Measurements from ENCODE around the gene PURB.

Gene PURB

GRCh38 chr7:44883961-44884620 is 1.2 kb downstream of the PURB start:
- no peak for DNase-seq (ENCODE audit: extremely low read depth, low read depth)
- TF ChIP-seq CTCF (IDR thresholded peaks at IDR 0.05; ENCODE audit: low read depth, low read length, missing control alignments) = no peak
- peak overlapping the region; percentile 76 for H3K4me3 ChIP-seq (replicated peaks; ENCODE audit: low read depth, low read length)

GRCh38 chr7:44882899-44883298 is 2.4 kb downstream of the PURB start:
- peak overlapping the region; percentile 76 for H3K4me3 ChIP-seq (replicated peaks; ENCODE audit: low read depth, low read length)
- no peak for DNase-seq (ENCODE audit: extremely low read depth, low read depth)
- TF ChIP-seq CTCF (IDR thresholded peaks at IDR 0.05; ENCODE audit: low read depth, low read length, missing control alignments) = no peak

- peak overlapping the region; percentile 76 for H3K4me3 ChIP-seq (replicated peaks; ENCODE audit: low read depth, low read length)
- peak; percentile 36 for DNase-seq (ENCODE audit: extremely low read depth, low read depth)
- TF ChIP-seq CTCF (IDR thresholded peaks at IDR 0.05; ENCODE audit: low read depth, low read length, missing control alignments) = no peak
Observed at GRCh38 chr7:44881610-44882009, 3.7 kb downstream of the PURB start.

GRCh38 chr7:44881066-44881600 is 4.2 kb downstream of the PURB start:
- TF ChIP-seq CTCF (IDR thresholded peaks at IDR 0.05; ENCODE audit: low read depth, low read length, missing control alignments) = no peak
- H3K4me3 ChIP-seq (replicated peaks; ENCODE audit: low read depth, low read length) = peak overlapping the region; percentile 76
- no peak for DNase-seq (ENCODE audit: extremely low read depth, low read depth)

GRCh38 chr7:44880317-44881018 is 4.9 kb downstream of the PURB start:
- no peak for DNase-seq (ENCODE audit: extremely low read depth, low read depth)
- H3K4me3 ChIP-seq (replicated peaks; ENCODE audit: low read depth, low read length) = peak overlapping the region; percentile 76
- no peak for TF ChIP-seq CTCF (IDR thresholded peaks at IDR 0.05; ENCODE audit: low read depth, low read length, missing control alignments)

- no peak for TF ChIP-seq CTCF (IDR thresholded peaks at IDR 0.05; ENCODE audit: low read depth, low read length, missing control alignments)
- no peak for DNase-seq (ENCODE audit: extremely low read depth, low read depth)
- no peak overlapping the region for H3K4me3 ChIP-seq (replicated peaks; ENCODE audit: low read depth, low read length)
Observed at GRCh38 chr7:44876393-44876792, 8.9 kb downstream of the PURB start.

All from HFF-Myc (cell line).